NCI-H146 (cell line): ENCODE data around the gene HNRNPUL1.

Experiments used
- DNase-seq: peaks from one replicate; lab custom pipeline; 2025; lab: John Stamatoyannopoulos, UW

HNRNPUL1 gene

GRCh38 chr19:41353466-41354342 lies 89.5 kb downstream of the HNRNPUL1 start, which contains the start of gene TGFB1:
TGFB1 (minus strand) TSS chr19:41353922; CDS start chr19:41353044, 878 bp downstream.
- peak; percentile 59 for DNase-seq

GRCh38 chr19:41354343-41354953 lies 90.3 kb downstream of the HNRNPUL1 start:
- no peak for DNase-seq

- DNase-seq = no peak
Measured at GRCh38 chr19:41355035-41355434, 90.9 kb downstream of the HNRNPUL1 start.

- DNase-seq = no peak
Measured at GRCh38 chr19:41355802-41356201, 91.6 kb downstream of the HNRNPUL1 start.

GRCh38 chr19:41356984-41357739 lies 93.0 kb downstream of the HNRNPUL1 start:
- DNase-seq = no peak
